Duodenal mucosa (tissue), 2 donors: Measurements from ENCODE around the gene WWOX.

Experiments used
- H3K27ac ChIP-seq: one replicate; pipeline ENCODE4 v1.7.0; 2013; ENCODE audit warnings: low read depth, low read length
- H3K27me3 ChIP-seq, 2 donors: one replicate each; pipeline ENCODE4 v1.7.0; 2013; ENCODE audit warnings: low read length in 2 of 2, control low read depth in 1 of 2; ENCODE audit not compliant: insufficient read depth in 2 of 2, control insufficient read depth in 1 of 2
- H3K36me3 ChIP-seq, 2 donors: one replicate each; pipeline ENCODE4 v1.7.0; 2013; ENCODE audit warnings: low read length in 2 of 2, control low read depth in 1 of 2; ENCODE audit not compliant: insufficient read depth in 2 of 2, control insufficient read depth in 1 of 2
- H3K4me1 ChIP-seq, 2 donors: one replicate each; pipeline ENCODE4 v1.7.0; 2013; ENCODE audit warnings: low read length in 2 of 2, control low read depth in 1 of 2; ENCODE audit not compliant: insufficient read depth in 2 of 2, control insufficient read depth in 1 of 2
- H3K4me3 ChIP-seq, 2 donors: one replicate each; pipeline ENCODE4 v1.7.0; 2013; ENCODE audit warnings: low read length in 2 of 2, low read depth in 1 of 2
- H3K9ac ChIP-seq, 2 donors: one replicate each; pipeline ENCODE4 v1.7.0; 2013; ENCODE audit warnings: low read length in 2 of 2, low read depth in 1 of 2
- H3K9me3 ChIP-seq, 2 donors: one replicate each; pipeline ENCODE4 v1.7.0; 2013; ENCODE audit warnings: low read length in 2 of 2, control low read depth in 1 of 2; ENCODE audit not compliant: control insufficient read depth in 1 of 2

Gene WWOX

DNA sequence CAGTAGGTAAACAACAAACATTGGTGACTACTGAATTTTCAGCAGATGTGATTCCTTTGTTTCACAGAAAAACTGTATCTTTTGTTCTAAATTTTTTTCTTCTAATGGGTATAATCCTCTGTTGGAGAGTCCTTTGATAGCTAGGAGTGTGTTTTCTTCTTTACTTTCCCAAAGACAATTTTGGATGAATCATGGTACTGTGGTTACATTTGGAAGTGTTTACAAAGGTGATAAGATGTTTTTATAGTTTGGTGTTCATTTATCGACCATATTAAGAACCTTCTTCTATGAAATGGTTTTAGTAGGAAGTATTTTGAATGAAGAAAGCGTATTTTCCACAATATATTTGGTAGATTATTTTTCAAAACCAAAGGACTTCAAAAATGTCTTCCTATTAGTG is 333.7 kb downstream of the WWOX start:
- no peaks in the 10 kb centered on the region for H3K36me3 ChIP-seq
- no peaks in the 10 kb centered on the region for H3K4me1 ChIP-seq
- H3K9ac ChIP-seq, result no peak overlapping the region
- H3K4me3 ChIP-seq, result no peak overlapping the region
- no peaks in the 10 kb centered on the region for H3K27me3 ChIP-seq
- no peak overlapping the region for H3K27ac ChIP-seq
- H3K9me3 ChIP-seq, result no peaks in the 10 kb centered on the region

DNA sequence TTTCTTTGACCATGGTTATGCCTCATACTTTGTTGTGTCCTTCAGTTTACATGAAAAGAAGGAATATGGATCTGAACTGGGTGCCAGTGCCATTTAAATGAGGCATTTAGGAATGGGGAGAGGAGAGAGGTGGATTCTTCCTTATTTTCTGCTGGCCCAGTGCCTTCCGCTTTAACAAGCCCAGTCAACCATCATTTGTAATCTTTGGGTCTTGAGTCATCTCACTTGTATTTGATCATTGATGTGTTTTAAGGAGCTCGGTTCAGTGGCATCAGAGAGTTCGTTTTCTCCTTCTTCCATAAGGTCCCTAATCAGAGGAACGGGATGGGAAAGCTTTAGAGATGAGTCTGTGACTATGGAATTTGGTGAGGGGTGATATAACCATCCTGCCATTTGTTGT is 334.9 kb downstream of the WWOX start:
- Histone ChIP-seq H3K9me3 (no peaks in the 10 kb centered on the region), H3K4me1 (no peaks in the 10 kb centered on the region), H3K9ac (no peak overlapping the region), H3K4me3 (no peak overlapping the region), H3K36me3 (no peaks in the 10 kb centered on the region), H3K27ac (no peak overlapping the region), H3K27me3 (no peaks in the 10 kb centered on the region)

DNA sequence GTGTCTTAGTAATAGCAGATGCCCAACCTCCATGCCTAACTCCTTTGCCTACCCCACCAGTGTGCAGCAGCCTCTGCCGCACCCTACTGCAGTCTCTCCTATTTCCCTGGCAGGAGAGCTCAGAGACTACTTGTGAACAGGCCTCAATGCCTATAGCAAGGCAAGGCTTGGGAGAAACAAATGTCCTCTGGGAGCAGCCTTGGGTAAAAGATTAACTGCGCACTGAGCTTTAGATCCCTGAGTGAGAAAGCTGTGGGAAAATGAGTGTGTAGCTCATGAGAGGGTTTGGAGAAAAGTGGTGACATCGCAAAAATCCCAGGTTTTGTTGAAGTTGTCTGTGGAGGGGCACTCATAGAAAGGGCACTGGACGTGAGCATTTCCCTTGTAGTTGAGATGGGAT is 335.8 kb downstream of the WWOX start:
- H3K27ac ChIP-seq, result no peak overlapping the region
- no peaks in the 10 kb centered on the region for H3K36me3 ChIP-seq
- H3K9me3 ChIP-seq, result no peaks in the 10 kb centered on the region
- H3K4me3 ChIP-seq, result no peak overlapping the region
- no peak overlapping the region for H3K9ac ChIP-seq
- no peaks in the 10 kb centered on the region for H3K4me1 ChIP-seq
- no peaks in the 10 kb centered on the region for H3K27me3 ChIP-seq

DNA sequence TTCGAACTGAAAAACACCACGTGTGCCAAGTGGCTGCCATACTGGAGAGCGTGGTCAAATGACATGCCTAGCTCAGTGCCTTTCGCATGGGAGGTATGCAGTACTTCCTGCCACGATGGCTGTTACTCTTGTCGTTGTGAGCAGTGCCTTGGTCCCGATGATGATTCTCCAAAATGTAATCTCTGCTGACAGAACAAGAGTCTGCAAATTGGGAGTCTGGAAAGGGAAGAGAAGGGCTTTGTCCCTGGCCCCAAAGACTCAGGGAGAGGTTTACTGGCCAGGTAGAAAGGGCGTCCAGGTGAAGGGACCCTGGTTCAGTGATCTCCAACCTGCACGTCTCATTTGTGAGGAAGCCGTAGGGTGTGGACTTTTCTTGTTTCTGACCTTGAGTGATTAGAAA is 336.6 kb downstream of the WWOX start:
- Histone ChIP-seq H3K36me3 (no peaks in the 10 kb centered on the region), H3K27me3 (no peaks in the 10 kb centered on the region), H3K4me1 (no peaks in the 10 kb centered on the region), H3K4me3 (no peak overlapping the region), H3K9me3 (no peaks in the 10 kb centered on the region), H3K27ac (no peak overlapping the region), H3K9ac (no peak overlapping the region)

DNA sequence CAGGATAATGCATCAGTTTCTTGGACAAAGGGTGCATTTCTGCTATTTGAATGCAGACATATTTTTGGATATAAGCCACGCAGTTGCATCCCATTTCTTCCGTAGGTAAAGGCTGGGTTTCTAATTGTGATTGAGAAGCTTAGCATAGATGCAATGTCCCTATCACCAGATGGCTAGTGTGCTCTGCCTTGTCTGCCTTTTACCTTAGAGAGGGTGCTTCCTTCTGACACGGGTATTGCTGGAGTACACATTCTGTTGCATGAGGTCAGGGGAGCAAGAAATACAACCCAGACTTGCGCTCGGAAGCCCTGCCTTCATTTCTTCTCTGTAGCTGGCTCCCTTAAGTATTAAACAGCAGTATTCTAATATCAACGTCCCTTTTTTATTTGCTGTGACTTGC is 337.4 kb downstream of the WWOX start:
- Histone ChIP-seq H3K9ac (no peak overlapping the region), H3K9me3 (no peaks in the 10 kb centered on the region), H3K27ac (no peak overlapping the region), H3K27me3 (no peaks in the 10 kb centered on the region), H3K4me1 (no peaks in the 10 kb centered on the region), H3K4me3 (no peak overlapping the region), H3K36me3 (no peaks in the 10 kb centered on the region)

DNA sequence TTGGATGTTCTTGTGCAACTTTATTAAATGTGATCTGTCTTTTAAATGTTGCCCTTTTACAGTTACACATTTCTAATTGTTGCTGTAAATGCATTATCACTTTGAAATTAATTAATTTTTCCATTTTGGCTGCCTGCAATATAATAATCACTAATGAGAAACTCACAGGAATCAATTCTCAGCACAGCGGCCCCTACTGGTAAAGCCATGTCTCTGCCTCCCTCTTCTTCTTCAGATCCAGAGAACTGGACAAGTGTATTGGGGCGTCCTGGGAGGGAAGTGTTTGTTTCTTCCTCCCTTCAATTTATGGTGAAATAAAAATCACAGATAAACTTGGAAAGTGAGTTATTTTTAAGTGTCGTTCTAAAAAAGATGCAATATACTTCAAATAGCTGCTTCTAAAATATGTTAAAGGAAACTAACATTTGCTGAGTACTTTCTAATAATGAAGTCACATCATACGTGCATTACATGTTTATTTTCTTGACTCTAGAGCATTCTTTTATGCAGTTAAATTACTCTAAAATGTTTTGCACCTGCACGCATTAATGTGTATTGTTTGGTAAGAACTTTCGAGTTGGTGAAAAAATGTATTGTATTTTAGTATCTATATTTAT is 338.0 kb downstream of the WWOX start:
- H3K27me3 ChIP-seq, result no peaks in the 10 kb centered on the region
- H3K27ac ChIP-seq, result no peak overlapping the region
- no peaks in the 10 kb centered on the region for H3K36me3 ChIP-seq
- no peak overlapping the region for H3K4me3 ChIP-seq
- no peak overlapping the region for H3K9ac ChIP-seq
- H3K4me1 ChIP-seq, result no peaks in the 10 kb centered on the region
- no peaks in the 10 kb centered on the region for H3K9me3 ChIP-seq

DNA sequence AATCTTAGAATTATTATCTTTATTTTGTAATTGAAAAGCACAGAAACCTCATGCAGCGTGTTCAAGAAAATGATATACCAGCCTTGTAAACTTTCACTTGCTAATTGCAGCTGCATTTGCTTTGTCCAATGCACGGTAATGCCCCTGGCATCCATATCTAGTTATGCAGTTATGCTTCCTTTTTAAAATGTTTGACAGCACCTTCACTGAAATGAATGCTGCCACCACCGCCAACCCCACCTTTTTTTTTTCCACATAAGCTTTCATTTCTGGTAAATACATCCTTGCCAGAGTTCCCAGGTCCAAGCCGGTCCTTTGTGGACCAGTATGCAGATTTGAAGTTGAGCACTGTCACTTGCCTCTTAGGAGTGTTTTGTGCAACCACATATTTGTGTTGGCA is 338.8 kb downstream of the WWOX start:
- Histone ChIP-seq H3K9ac (no peak overlapping the region), H3K4me3 (no peak overlapping the region), H3K27me3 (no peaks in the 10 kb centered on the region), H3K36me3 (no peaks in the 10 kb centered on the region), H3K27ac (no peak overlapping the region), H3K4me1 (no peaks in the 10 kb centered on the region), H3K9me3 (no peaks in the 10 kb centered on the region)

DNA sequence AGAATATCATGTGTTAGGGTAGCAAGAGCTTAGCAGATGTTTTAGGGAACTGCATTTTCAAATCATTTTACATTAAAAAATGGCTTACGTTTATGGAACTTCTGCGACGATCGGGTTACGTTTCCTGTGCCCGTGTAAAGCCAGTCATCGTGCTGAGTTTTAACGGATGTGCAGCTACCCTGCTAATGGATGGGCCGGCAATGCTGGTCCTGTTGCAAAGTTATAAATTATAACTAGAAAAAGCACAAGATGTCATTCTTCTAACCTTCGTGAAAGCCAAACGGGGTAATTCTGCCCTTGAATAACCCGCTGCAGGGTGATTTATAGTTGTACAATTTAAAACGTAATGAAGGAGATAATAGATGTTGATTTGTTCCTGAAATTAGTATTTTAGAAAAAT is 339.2 kb downstream of the WWOX start:
- H3K9ac ChIP-seq, result no peak overlapping the region
- no peak overlapping the region for H3K27ac ChIP-seq
- no peaks in the 10 kb centered on the region for H3K9me3 ChIP-seq

DNA sequence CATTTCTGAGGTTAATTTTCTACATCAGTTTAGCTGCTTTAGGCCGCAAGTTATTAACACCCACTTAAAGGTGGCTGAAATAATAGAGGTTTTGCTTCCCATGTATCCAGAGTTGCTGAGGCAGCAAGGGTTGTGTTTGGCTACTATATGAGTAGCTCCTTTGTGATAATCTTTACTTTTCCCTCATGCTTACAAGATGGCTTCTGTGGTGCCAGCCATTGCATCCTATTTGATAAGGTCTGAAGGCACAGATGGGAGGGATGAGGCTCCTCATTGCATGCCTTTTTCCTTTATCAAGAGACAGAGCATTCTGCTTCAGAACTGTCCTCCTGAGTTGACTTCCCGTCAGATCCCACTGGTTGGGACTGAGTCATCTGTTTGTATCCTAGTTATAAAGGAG is 340.2 kb downstream of the WWOX start:
- Histone ChIP-seq H3K9ac (no peak overlapping the region), H3K27ac (no peak overlapping the region), H3K9me3 (no peaks in the 10 kb centered on the region), H3K4me3 (no peak overlapping the region), H3K27me3 (no peaks in the 10 kb centered on the region), H3K4me1 (no peaks in the 10 kb centered on the region), H3K36me3 (no peaks in the 10 kb centered on the region)

More for the DNA sequence above, 339.2 kb downstream of the WWOX start:
- Histone ChIP-seq H3K4me3 (no peak overlapping the region), H3K4me1 (no peaks in the 10 kb centered on the region), H3K36me3 (no peaks in the 10 kb centered on the region), H3K27me3 (no peaks in the 10 kb centered on the region)

DNA sequence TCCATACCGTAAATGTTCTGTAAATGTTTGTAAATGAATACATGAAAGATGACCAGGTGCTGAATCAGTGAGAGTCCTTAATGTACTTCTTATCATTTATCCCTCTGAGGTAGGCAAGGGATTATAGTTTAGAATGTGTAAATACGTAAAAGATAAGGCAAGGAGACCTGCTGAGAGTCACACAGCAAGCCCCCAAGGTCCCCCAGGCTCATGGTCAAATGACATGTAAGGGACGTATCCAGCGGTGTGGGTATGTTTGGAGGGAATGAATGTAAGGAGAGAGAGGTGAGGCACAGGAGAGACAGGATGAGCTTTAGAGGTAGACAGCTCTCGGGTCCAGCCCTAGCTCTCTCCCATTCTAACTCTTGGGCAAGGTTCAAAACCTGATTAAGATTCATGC is 341.8 kb downstream of the WWOX start:
- Histone ChIP-seq H3K9me3 (no peaks in the 10 kb centered on the region), H3K4me3 (no peak overlapping the region), H3K4me1 (no peaks in the 10 kb centered on the region), H3K27ac (no peak overlapping the region), H3K9ac (no peak overlapping the region), H3K27me3 (no peaks in the 10 kb centered on the region), H3K36me3 (no peaks in the 10 kb centered on the region)
